NCI-H146 treated with DMSO at 0.1 percent for 48 hours (cell line): ENCODE data around the gene OPCML.

ENCODE experiments used
- DNase-seq: peaks from one replicate; lab custom pipeline; 2025; ENCODE audit not compliant: unreplicated experiment; lab: John Stamatoyannopoulos, UW

Gene OPCML

GRCh38 chr11:132831272-132831671 is 701.0 kb downstream of the OPCML start:
- no peak for DNase-seq

DNA sequence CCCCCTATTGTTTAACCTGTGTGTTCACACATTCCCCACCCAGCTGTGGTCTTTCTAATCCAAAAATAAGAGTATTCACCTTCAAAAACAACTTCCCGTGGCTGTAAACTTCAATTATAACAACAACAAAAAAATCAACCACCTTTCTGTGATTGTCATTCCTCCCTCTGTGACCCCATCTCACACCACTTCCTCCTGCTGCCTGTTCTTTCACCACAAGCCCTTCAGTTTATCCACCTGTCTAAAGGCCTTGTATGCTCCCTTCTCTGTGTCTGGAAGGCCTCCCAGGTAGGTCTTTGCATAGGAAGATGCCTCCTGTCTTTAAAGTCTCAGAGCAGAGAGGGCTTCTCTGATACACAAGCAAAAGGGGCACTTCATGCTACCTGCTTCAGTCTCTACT is 707.7 kb downstream of the OPCML start:
- DNase-seq = no peak

DNA sequence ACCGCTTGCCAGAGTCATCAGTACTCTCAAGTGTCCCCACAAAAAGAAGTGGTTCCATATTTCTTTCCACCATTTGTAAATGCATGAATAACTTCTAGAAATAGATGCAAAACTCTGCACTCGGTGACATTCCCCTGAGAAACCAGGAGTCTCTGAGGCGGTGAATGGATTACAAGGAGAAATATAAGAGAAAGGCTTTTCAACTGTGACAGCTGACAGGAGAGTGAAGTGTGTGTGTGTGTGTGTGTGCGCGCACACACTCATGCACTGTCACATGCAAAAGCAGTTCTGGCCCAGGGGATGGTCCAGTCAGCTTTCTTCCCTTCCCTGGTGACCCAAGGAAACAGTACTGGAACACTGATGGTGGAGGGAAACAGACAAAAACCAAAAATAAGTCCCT is 710.0 kb downstream of the OPCML start:
- DNase-seq = no peak

- DNase-seq = no peak
These were observed 710.8 kb downstream of the OPCML start for GRCh38 chr11:132821499-132821898.

DNA sequence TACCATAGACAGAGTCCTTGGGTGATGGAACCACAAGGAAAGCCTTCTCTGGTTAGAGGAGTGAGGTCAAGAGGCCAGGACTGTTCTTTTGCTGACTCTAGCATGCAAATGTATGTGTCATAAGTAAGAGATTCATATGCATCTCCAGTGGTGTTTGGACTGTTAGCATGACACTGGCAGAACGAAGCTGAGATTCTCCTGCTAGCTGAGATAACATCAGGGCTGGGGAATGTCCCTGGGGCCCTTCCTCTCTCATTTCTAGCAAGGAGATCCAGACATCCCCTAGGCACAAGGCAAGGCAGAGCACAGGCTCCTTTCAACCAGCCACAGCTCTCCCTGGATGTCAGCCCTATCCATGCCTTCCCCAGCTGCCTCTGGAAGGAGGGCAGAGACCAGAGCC is 711.3 kb downstream of the OPCML start:
- no peak for DNase-seq

DNA sequence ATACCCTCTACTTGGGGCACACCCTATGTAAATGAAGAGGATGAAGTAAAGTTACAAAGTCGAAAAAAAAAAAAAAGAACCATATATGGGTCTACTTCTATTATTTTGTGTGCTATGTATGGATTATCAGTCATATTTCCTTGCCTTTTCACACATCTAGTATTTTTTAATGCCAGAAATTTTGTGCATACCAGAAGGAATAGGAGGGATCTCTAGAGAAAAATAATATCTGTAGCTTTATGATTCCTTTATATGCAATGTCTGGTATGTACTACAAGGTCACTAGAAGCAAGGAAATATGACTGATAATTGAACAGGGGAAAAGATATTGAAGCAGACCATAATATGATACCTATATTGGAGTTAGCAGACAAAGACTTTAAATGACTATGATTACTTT is 713.4 kb downstream of the OPCML start:
- no peak for DNase-seq

DNA sequence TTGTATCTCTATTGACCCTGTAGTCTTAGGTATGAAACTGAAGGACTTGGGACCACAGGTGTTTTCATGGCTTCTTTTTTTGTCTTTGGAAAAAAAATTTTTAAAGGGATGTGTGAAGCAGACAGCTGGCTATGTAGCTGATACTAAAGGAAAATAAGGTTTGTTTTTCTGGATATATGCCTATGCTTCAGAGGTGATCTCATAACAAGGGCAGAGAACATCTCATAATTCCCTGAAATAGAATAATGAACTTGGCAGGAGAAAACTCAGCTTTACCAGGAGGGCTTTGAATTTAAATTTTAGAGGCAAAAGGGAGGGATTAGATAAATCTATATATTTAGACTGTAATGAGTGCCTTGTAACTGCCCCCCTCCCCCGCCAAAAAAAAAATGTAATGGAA is 714.9 kb downstream of the OPCML start:
- no peak for DNase-seq

DNA sequence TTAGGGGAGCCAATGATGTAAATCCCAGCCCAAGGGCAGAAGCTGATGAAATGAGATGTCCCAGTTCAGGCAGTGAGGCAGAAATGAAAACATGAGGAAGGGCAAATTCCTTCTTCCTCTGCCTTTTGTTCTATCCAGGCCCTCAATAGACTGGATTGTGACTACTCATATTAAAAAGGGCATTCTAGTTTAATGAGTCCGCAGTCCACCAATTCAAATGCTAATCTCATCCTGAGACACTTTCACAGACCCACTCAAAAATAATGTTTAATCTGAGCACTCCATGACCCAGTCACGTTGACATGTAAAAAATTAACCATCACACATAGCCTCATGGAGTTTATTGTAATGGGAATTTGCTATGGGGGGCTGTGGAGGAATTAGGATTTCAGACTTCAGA is 717.9 kb downstream of the OPCML start:
- DNase-seq = no peak

DNA sequence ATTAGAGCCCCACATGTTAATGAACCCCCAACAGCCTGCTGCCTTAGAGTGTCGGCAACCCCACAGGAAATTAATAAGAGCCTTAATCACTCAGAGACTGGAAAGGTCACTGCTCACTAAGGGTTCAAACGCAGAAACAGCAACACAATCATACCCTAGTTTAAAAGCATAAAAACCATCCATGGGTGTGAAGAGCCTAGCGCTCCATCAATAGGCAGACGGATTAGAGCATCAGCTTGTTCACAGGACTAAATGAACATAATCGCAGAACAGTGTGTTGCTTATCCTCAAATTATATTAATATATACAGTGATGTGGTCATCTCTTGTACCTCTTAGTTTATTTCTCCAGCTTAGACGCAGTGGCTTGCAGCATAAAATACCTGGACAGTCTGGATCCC is 720.7 kb downstream of the OPCML start:
- DNase-seq = no peak

DNA sequence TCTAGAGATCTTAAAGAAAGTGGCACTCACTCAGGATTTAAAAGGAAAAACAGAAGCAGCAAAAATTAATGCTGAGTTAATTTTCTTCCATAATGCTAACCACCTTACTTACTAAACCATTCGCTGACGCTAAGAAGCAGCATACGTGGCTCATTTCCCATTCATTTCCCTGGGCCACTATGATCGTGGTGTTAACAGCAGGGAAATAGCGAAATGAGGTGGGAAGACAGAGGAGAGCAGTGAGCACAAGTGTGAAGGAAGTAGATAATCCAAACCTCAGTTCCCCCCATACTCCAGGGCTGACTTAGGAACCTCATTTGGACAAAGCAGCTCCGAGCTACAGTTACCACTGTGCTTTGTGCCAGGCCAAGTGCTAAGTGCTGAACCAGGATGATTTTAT is 723.2 kb downstream of the OPCML start:
- DNase-seq = no peak

DNA sequence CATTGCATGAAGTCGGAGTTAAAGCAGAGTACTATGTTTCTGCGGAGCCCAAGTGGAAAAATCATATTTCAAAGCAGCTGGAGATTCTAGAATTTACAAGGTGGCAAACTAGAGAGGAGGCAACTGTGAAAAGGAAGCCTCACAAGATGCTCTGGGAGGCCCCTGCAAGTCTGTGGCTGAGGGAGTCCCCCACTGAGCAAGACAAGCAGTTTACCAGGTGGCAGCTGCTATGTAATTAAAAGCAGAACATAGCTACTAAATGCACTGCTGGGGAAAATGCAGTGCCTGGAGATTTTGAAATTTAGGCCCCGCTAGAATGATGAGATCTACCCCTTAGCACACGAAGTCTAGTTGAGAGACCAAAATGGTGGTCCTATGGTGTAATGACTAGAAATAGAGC is 728.0 kb downstream of the OPCML start:
- no peak for DNase-seq

DNA sequence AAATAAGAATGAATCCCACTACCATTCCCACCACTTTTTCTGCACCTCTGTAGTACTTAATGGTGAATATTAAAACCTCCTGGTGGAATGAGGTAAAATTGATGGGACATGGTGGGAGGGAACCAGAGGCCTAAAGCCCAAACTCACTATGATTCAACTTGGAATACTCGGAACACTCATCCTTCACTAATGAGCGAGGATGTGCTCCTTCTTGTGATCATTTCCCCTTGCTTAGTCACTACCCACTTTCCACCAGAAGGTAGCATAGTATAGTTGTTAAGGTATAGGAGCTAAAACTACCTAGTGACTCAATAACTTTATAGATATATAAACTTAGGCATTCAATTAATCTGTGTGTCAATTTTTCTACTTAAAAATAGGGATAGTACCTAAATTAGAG is 728.9 kb downstream of the OPCML start:
- DNase-seq = no peak

- no peak for DNase-seq
These were observed 729.4 kb downstream of the OPCML start for GRCh38 chr11:132802947-132803346.

DNA sequence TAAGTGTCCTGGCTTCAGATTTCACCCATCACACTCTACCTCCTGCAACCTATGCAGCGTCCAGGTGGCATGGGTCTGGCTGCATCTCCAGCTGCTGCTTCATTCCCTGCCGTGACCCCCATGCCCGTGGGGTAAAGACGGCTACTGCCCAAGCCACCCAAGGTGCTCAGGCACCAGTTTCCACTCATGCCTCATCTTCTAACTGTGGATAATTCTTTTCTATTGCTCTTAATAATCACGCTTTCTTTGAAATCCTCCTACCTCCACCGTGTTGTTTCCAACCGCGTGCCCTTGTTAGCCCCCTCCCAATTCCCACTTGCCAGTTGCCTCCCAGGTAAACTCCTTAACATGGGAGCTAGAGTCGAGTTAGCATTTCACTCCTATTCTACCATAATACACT is 738.5 kb downstream of the OPCML start:
- no peak for DNase-seq

GRCh38 chr11:132792341-132793140 is 739.8 kb downstream of the OPCML start:
- no peak for DNase-seq

DNA sequence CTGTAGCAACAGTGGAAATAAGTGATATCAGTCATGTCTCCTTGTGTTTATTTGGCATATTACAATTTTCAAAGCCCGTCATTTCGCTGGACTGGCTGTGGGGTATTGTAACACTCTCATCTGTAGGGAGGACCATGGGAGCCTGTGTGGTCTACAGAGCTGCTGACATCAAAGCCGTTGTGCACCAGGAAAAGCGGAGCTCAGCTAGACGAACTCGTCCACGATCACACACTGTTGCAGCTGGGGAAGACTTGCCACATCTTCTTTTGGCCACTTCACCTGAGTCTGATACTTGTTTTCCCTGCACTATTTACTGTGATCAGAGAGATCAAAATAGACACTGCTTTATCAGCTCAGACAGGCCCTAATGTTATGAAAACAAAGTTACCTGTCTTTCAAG is 741.3 kb downstream of the OPCML start:
- DNase-seq = no peak

- DNase-seq = no peak
These were observed 741.8 kb downstream of the OPCML start for GRCh38 chr11:132790466-132790865.

- no peak for DNase-seq
These were observed 743.4 kb downstream of the OPCML start for GRCh38 chr11:132788816-132789325.

- DNase-seq = no peak
These were observed 746.4 kb downstream of the OPCML start for GRCh38 chr11:132785878-132786277.

DNA sequence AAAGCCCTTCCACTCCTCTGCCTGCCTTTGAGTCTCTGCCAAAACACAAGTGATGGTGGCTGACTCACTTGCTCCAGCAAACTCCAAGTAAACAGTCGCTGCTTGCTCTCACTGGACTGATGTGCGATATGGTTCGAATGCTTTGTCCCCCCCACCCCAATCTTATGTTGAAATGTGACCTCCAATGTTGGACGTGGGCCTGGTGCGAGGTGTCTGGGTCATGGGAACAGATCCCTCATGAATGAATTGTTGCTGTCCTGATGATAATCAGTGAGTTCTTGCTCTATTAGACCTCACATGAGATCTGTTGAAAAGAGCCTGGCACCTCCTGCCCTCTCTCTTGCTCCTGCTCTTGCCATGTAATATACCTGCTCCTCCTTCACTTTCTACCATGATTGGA is 747.9 kb downstream of the OPCML start:
- no peak for DNase-seq

GRCh38 chr11:132782102-132782501 is 750.2 kb downstream of the OPCML start:
- DNase-seq = no peak

GRCh38 chr11:132780046-132780445 is 752.3 kb downstream of the OPCML start:
- DNase-seq = no peak

- no peak for DNase-seq
These were observed 752.8 kb downstream of the OPCML start for GRCh38 chr11:132779497-132779896.
